HEK293 (cell line): ENCODE data around the gene PAIP1.

Source experiments
- CTCF ChIA-PET: fragments of 350-600 bp; formaldehyde crosslinking; extraction: SDS; loops from one replicate; lab custom pipeline; 2021; ENCODE audit warnings: antibody characterized with exemption; lab: Yijun Ruan, JAX
- POLR2A ChIA-PET: fragments of 300-600 bp; formaldehyde crosslinking; extraction: SDS; loops from one replicate; lab custom pipeline; 2020; ENCODE audit warnings: antibody characterized with exemption, inconsistent platforms; lab: Yijun Ruan, JAX
- H3K27ac ChIP-seq: fragments of 200-500 bp; sonication (Bioruptor generic); 2 replicates; pipeline ENCODE4 v1.5.1; 2014; ENCODE audit warnings: low read depth, low read length, control low read depth, inconsistent platforms; ENCODE audit errors: extremely low read depth
- H3K36me3 ChIP-seq, 2 experiments: fragments of 200-500 bp in 1 of 2; sonication (Bioruptor generic) in 1 of 2; 1 replicate in 1 of 2; 2 replicates in 1 of 2; pipeline ENCODE4 v1.5.1; 2014 to 2017; ENCODE audit warnings: inconsistent platforms in 2 of 2, low read length in 2 of 2; ENCODE audit not compliant: control insufficient read depth in 2 of 2, insufficient read depth in 1 of 2
- H3K4me1 ChIP-seq: fragments of 200-500 bp; sonication (Bioruptor generic); 2 replicates; pipeline ENCODE4 v1.5.1; 2014; ENCODE audit warnings: mild to moderate bottlenecking, low read length, inconsistent platforms; ENCODE audit not compliant: control insufficient read depth, insufficient read depth
- H3K4me3 ChIP-seq: 2 replicates; pipeline ENCODE4 v1.5.1; 2011; ENCODE audit warnings: low read depth, mild to moderate bottlenecking, control low read depth, low read length, moderate library complexity
- H3K9me3 ChIP-seq: fragments of 200-500 bp; sonication (Bioruptor generic); 2 replicates; pipeline ENCODE4 v1.5.1; 2014; ENCODE audit warnings: low read depth, low read length, inconsistent platforms; ENCODE audit not compliant: control insufficient read depth, insufficient read depth
- GFI1B ChIP-seq: fragments of 450-650 bp; formaldehyde crosslinking; IDR thresholded peaks from 2 replicates; pipeline ENCODE4 v1.5.1; 2016; ENCODE audit warnings: missing biosample characterization, missing genetic modification characterization
- GLI2 ChIP-seq: fragments of 450-650 bp; formaldehyde crosslinking; IDR thresholded peaks from 2 replicates; pipeline ENCODE4; 2017; ENCODE audit warnings: missing biosample characterization, missing genetic modification characterization, low read depth, borderline replicate concordance
- ZBTB7A ChIP-seq: fragments of 450-650 bp; formaldehyde crosslinking; IDR thresholded peaks from 2 replicates; pipeline ENCODE4 v1.5.1; 2016; ENCODE audit warnings: low read depth, missing biosample characterization, missing genetic modification characterization
- ZFHX2 ChIP-seq: fragments of 450-650 bp; formaldehyde crosslinking; conservative IDR thresholded peaks from 2 replicates; pipeline ENCODE4 v1.5.1; 2016; ENCODE audit warnings: missing biosample characterization, missing genetic modification characterization
- ZFP37 ChIP-seq: fragments of 450-650 bp; formaldehyde crosslinking; IDR thresholded peaks from 2 replicates; pipeline ENCODE4 v1.5.1; 2016; ENCODE audit warnings: missing biosample characterization, missing genetic modification characterization
- ZNF112 ChIP-seq: fragments of 450-650 bp; formaldehyde crosslinking; IDR thresholded peaks from 2 replicates; pipeline ENCODE4 v1.5.0; 2017; ENCODE audit warnings: missing biosample characterization, missing genetic modification characterization
- ZNF362 ChIP-seq: fragments of 450-650 bp; formaldehyde crosslinking; IDR thresholded peaks from 2 replicates; pipeline ENCODE4 v1.5.1; 2016; ENCODE audit warnings: missing biosample characterization, missing genetic modification characterization
- ZNF398 ChIP-seq: fragments of 450-650 bp; formaldehyde crosslinking; IDR thresholded peaks from 2 replicates; pipeline ENCODE4 v1.5.1; 2017; ENCODE audit warnings: missing biosample characterization, missing genetic modification characterization
- ZNF48 ChIP-seq: fragments of 450-650 bp; formaldehyde crosslinking; IDR thresholded peaks from 2 replicates; pipeline ENCODE4 v1.5.1; 2016; ENCODE audit warnings: missing biosample characterization, missing genetic modification characterization
- ZNF488 ChIP-seq: fragments of 450-650 bp; formaldehyde crosslinking; IDR thresholded peaks from 2 replicates; pipeline ENCODE4 v1.5.1; 2016; ENCODE audit warnings: missing biosample characterization, missing genetic modification characterization
- ZNF510 ChIP-seq: fragments of 450-650 bp; formaldehyde crosslinking; IDR thresholded peaks from 2 replicates; pipeline ENCODE4 v1.5.1; 2018; ENCODE audit warnings: mild to moderate bottlenecking, missing genetic modification characterization, missing biosample characterization; ENCODE audit not compliant: insufficient replicate concordance
- ZNF513 ChIP-seq: fragments of 450-650 bp; IDR thresholded peaks from 2 replicates; pipeline ENCODE4 v1.5.1; 2018; ENCODE audit warnings: missing biosample characterization, missing genetic modification characterization
- ZNF529 ChIP-seq: fragments of 450-650 bp; formaldehyde crosslinking; IDR thresholded peaks from 2 replicates; pipeline ENCODE4 v1.5.1; 2017; ENCODE audit warnings: missing genetic modification characterization, missing biosample characterization; ENCODE audit not compliant: insufficient replicate concordance
- ZNF654 ChIP-seq: fragments of 450-650 bp; formaldehyde crosslinking; IDR thresholded peaks from 2 replicates; pipeline ENCODE4 v1.5.1; 2016; ENCODE audit warnings: low read depth, missing biosample characterization, missing genetic modification characterization
- ZNF658 ChIP-seq: fragments of 450-650 bp; formaldehyde crosslinking; IDR thresholded peaks from 2 replicates; pipeline ENCODE4; 2016; ENCODE audit warnings: missing biosample characterization, missing genetic modification characterization
- ZNF76 ChIP-seq: fragments of 450-650 bp; formaldehyde crosslinking; IDR thresholded peaks from 2 replicates; pipeline ENCODE4; 2016; ENCODE audit warnings: low read depth, missing biosample characterization, missing genetic modification characterization, borderline replicate concordance
- ZSCAN18 ChIP-seq: fragments of 450-650 bp; formaldehyde crosslinking; IDR thresholded peaks from 2 replicates; pipeline ENCODE4 v1.5.1; 2016; ENCODE audit warnings: missing biosample characterization, missing genetic modification characterization
- ZSCAN5A ChIP-seq: fragments of 450-650 bp; formaldehyde crosslinking; IDR thresholded peaks from 2 replicates; pipeline ENCODE4 v1.5.1; 2016; ENCODE audit warnings: missing biosample characterization, missing genetic modification characterization

PAIP1 gene

GRCh38 chr5:43565043-43565442 lies 8.2 kb upstream of the PAIP1 start (continued):
- no peak for TF ChIP-seq ZNF513 (tag by site-specific recombination)
- TF ChIP-seq GFI1B (tag by site-specific recombination) = no peak
- TF ChIP-seq ZNF529 (tag by site-specific recombination) = no peak
- TF ChIP-seq ZNF398 (tag by site-specific recombination) = no peak
- TF ChIP-seq ZNF76 (tag by site-specific recombination) = no peak
- no peak for TF ChIP-seq ZSCAN5A (tag by site-specific recombination)
- no peak for TF ChIP-seq ZSCAN18 (tag by site-specific recombination)
- no peak for TF ChIP-seq ZNF488 (tag by site-specific recombination)
- TF ChIP-seq ZBTB7A (tag by site-specific recombination) = no peak
- no peak for TF ChIP-seq GLI2 (tag by site-specific recombination)

- CTCF ChIA-PET = interaction anchor here (0.7 kb wide), 1 partner anchor 10 kb away, joined by 3 read pairs; no protein-coding TSS in a partner anchor
Measured at GRCh38 chr5:43564289-43564850, 7.5 kb upstream of the PAIP1 start.

GRCh38 chr5:43563321-43563720 lies 6.4 kb upstream of the PAIP1 start:
- H3K9me3 ChIP-seq = no peaks in the 10 kb centered on the region
- 0 out of 2 replicates have a peak, but pooled peaks cover 6% of the 10 kb centered on the region for H3K4me1 ChIP-seq
- H3K4me3 ChIP-seq = no peak overlapping the region
- no peaks in the 10 kb centered on the region for H3K36me3 ChIP-seq
- CTCF ChIA-PET = no interaction called here
- TF ChIP-seq ZNF112 (tag by site-specific recombination) (no peak), ZNF654 (tag by site-specific recombination) (no peak), ZNF529 (tag by site-specific recombination) (no peak), ZNF510 (tag by site-specific recombination) (no peak), ZFP37 (tag by site-specific recombination) (no peak)
- no peak overlapping the region for H3K27ac ChIP-seq
- POLR2A ChIA-PET = no interaction called here

More at GRCh38 chr5:43564289-43564850, 7.5 kb upstream of the PAIP1 start:
- Histone ChIP-seq H3K27ac (no peak overlapping the region), H3K4me1 (peaks cover 10% of the 10 kb centered on the region; the same call in 1 of the 2 replicates), H3K4me3 (no peak overlapping the region), H3K36me3 (no peaks in the 10 kb centered on the region), H3K9me3 (no peaks in the 10 kb centered on the region)
- TF ChIP-seq ZNF362 (no peak), ZFHX2 (peak; percentile 37; the same call in 1 of the 2 replicates), ZNF658 (tag by site-specific recombination) (no peak), ZNF48 (tag by site-specific recombination) (no peak)
- POLR2A ChIA-PET = no interaction called here
